Keratinocyte (primary cell): ENCODE measurements around the gene MFN2. TPM values are rescaled to one million over a fixed set of nuclear protein-coding genes. Genes with fewer than 3 reads are reported as not detected.

Experiments used
- DNase-seq: peaks from one replicate; pipeline ENCODE4 v3.0.0-alpha.2; 2011; ENCODE audit warnings: low read depth, missing footprints, low spot score
- FAIRE-seq: peaks from 2 replicates; lab custom pipeline; 2011; peaks lifted over from hg19 to GRCh38; lab: Jason Lieb, UNC
- H2AFZ ChIP-seq: 2 replicates; pipeline ENCODE4 v1.6.0; 2012; ENCODE audit warnings: low read length, control low read depth, inconsistent platforms; ENCODE audit not compliant: control insufficient read depth
- H3K27ac ChIP-seq: 2 replicates; pipeline ENCODE4 v1.5.1; 2011; ENCODE audit warnings: low read length; ENCODE audit not compliant: control insufficient read depth, insufficient read depth
- H3K27me3 ChIP-seq: 3 replicates; pipeline ENCODE4 v1.6.0; 2011; ENCODE audit warnings: low read length; ENCODE audit not compliant: control insufficient read depth, insufficient read depth; ENCODE audit errors: extremely low read depth
- H3K36me3 ChIP-seq, 2 experiments: 2 replicates in 1 of 2; 3 replicates in 1 of 2; pipeline ENCODE4 v1.5.1; 2011; ENCODE audit warnings: low read length in 2 of 2, mild to moderate bottlenecking in 1 of 2; ENCODE audit not compliant: control insufficient read depth in 2 of 2, insufficient read depth in 2 of 2; ENCODE audit errors: extremely low read depth in 1 of 2
- H3K4me1 ChIP-seq: 3 replicates; pipeline ENCODE4 v1.5.1; 2011; ENCODE audit warnings: low read length; ENCODE audit not compliant: control insufficient read depth, insufficient read depth; ENCODE audit errors: extremely low read depth
- H3K4me2 ChIP-seq: 3 replicates; pipeline ENCODE4 v1.6.0; 2011; ENCODE audit warnings: low read depth, low read length; ENCODE audit not compliant: control insufficient read depth, insufficient read depth; ENCODE audit errors: extremely low read depth
- H3K4me3 ChIP-seq, 3 experiments: fragments of 200-600 bp in 1 of 3; sonication (generic) in 1 of 3; 2 replicates in 2 of 3; 3 replicates in 1 of 3; pipeline ENCODE4 v1.5.1; 2011 to 2016; ENCODE audit warnings: low read length in 3 of 3, mild to moderate bottlenecking in 3 of 3, control low read depth in 2 of 3, inconsistent platforms in 1 of 3, low read depth in 1 of 3, mixed read lengths in 1 of 3, mixed run types in 1 of 3, moderate library complexity in 1 of 3; ENCODE audit not compliant: control insufficient read depth in 2 of 3, insufficient read depth in 2 of 3; ENCODE audit errors: extremely low read depth in 1 of 3
- H3K79me2 ChIP-seq: 2 replicates; pipeline ENCODE4 v1.6.0; 2012; ENCODE audit warnings: low read length; ENCODE audit not compliant: control insufficient read depth, insufficient read depth
- H3K9ac ChIP-seq: 3 replicates; pipeline ENCODE4 v1.6.0; 2011; ENCODE audit warnings: low read length; ENCODE audit not compliant: control insufficient read depth, insufficient read depth; ENCODE audit errors: extremely low read depth
- H3K9me1 ChIP-seq: 3 replicates; pipeline ENCODE4 v1.6.0; 2011; ENCODE audit warnings: low read length; ENCODE audit not compliant: control insufficient read depth, insufficient read depth; ENCODE audit errors: extremely low read depth
- H3K9me3 ChIP-seq: 2 replicates; pipeline ENCODE4 v1.5.1; 2012; ENCODE audit warnings: low read depth, low read length; ENCODE audit not compliant: control insufficient read depth
- H4K20me1 ChIP-seq: 3 replicates; pipeline ENCODE4 v1.6.0; 2011; ENCODE audit warnings: low read length; ENCODE audit not compliant: control insufficient read depth, insufficient read depth; ENCODE audit errors: extremely low read depth
- EZH2 ChIP-seq: IDR thresholded peaks from one replicate; pipeline ENCODE4 v1.6.1; 2012; ENCODE audit warnings: inconsistent platforms, mild to moderate bottlenecking, low read length, moderate library complexity
- dilution Hi-C: fragments of 300-500 bp; cut with MboI; formaldehyde crosslinking; loops from one replicate; pipeline ENCODE4 v1.7.0; 2020; ENCODE audit warnings: low sequenced_read_pairs; ENCODE audit not compliant: extremely low pct_ligation_motif_present
- polyA plus RNA-seq, 5 experiments: library from polyadenylated mRNA; depleted of rRNA in 3 of 5; stranded (reverse) in 3 of 5; stranded (forward) in 1 of 5; unstranded in 1 of 5; fragments of >200 nt; gene quantifications; 1 replicate in 1 of 5; 2 replicates in 3 of 5; 3 replicates in 1 of 5; pipeline versions ENCODE4 v1.2.1 to v1.2.3, GENCODE V29; 2011 to 2012; ENCODE audit warnings: missing spikeins in 2 of 5, low read depth in 1 of 5, low replicate concordance in 1 of 5
- TF ChIP-seq, protein P1 (sequence below), 3 experiments: IDR thresholded peaks in 1 of 3; conservative IDR thresholded peaks in 1 of 3; optimal IDR thresholded peaks in 1 of 3; 2 replicates in 2 of 3; 3 replicates in 1 of 3; pipeline versions ENCODE3 to v1.5.1; 2011; ENCODE audit warnings: low read length in 3 of 3, mild to moderate bottlenecking in 3 of 3, moderate library complexity in 2 of 3, control low read depth in 1 of 3, inconsistent platforms in 1 of 3; ENCODE audit not compliant: insufficient read depth in 2 of 3; ENCODE audit errors: extremely low read depth in 1 of 3

MFN2 gene
- polyA plus RNA-seq, 1 donor (not counting 4 experiments of a cell fraction or from before 2014, with no cell fraction given) = 102 TPM

DNA sequence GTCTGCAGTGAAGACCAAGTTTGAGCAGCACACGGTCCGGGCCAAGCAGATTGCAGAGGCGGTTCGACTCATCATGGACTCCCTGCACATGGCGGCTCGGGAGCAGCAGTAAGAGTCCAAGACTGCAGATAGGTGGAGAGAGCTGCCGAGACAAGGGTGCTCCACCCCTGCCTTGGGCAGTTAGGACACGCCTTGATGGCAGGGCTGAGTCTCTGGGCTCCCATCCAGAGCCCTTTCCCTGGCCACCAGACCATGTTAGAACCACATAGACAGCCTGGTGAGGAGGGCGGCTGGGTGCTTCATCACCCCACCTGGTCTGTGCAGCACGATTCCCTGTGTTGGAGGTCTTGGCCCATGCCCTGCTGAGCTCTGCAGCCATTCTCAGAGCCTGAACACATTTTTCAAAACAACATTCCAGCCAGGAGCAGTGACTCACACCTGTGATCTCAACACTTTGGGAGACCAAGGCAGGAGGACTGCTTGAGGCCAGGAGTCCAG is 21.8 kb downstream of the MFN2 start:
- Histone ChIP-seq H3K9me1 (no peaks in the 10 kb centered on the region), H3K4me3 (no peak overlapping the region), H3K9ac (no peak overlapping the region), H3K9me3 (no peaks in the 10 kb centered on the region), H2AFZ (no peak overlapping the region), H3K27me3 (no peaks in the 10 kb centered on the region), H3K79me2 (no peaks in the 10 kb centered on the region), H4K20me1 (peaks cover 7% of the 10 kb centered on the region), H3K4me2 (no peak overlapping the region), H3K27ac (peak overlapping the region; percentile 51), H3K36me3 (peaks cover 55 to 70% of the 10 kb centered on the region in 2 experiments), H3K4me1 (peaks cover 10% of the 10 kb centered on the region)
- no peak for TF ChIP-seq EZH2
- TF ChIP-seq, protein P1, sequence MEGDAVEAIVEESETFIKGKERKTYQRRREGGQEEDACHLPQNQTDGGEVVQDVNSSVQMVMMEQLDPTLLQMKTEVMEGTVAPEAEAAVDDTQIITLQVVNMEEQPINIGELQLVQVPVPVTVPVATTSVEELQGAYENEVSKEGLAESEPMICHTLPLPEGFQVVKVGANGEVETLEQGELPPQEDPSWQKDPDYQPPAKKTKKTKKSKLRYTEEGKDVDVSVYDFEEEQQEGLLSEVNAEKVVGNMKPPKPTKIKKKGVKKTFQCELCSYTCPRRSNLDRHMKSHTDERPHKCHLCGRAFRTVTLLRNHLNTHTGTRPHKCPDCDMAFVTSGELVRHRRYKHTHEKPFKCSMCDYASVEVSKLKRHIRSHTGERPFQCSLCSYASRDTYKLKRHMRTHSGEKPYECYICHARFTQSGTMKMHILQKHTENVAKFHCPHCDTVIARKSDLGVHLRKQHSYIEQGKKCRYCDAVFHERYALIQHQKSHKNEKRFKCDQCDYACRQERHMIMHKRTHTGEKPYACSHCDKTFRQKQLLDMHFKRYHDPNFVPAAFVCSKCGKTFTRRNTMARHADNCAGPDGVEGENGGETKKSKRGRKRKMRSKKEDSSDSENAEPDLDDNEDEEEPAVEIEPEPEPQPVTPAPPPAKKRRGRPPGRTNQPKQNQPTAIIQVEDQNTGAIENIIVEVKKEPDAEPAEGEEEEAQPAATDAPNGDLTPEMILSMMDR (optimal IDR thresholded peaks at IDR 0.05 in 1 of 3, IDR thresholded peaks at IDR 0.05 in 1 of 3, conservative IDR thresholded peaks at IDR 0.05 in 1 of 3; ENCODE audit: extremely low read depth in 1 of 3, insufficient read depth in 2 of 3, low read length in 3 of 3) = no peak
- FAIRE-seq (no peak), DNase-seq (no peak)
- dilution Hi-C loops = no loop called here

DNA sequence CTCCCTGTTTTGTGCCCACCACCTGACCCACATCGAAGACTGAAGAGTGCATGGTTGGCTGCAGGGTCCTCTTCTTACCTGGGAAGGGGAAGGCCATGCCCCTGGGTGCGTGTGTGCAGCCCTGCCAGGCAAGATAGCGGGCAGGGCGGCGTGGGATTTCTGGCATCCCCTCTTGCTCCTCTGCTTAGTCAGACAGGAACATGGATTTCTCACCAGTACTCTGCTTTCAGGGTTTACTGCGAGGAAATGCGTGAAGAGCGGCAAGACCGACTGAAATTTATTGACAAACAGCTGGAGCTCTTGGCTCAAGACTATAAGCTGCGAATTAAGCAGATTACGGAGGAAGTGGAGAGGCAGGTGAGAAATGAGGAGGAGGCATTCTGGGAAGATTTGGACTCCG is 23.5 kb downstream of the MFN2 start:
- dilution Hi-C loops = no loop called here
- no peaks in the 10 kb centered on the region for H3K79me2 ChIP-seq
- no peak overlapping the region for H3K27ac ChIP-seq
- no peaks in the 10 kb centered on the region for H3K9me3 ChIP-seq
- DNase-seq = no peak
- H3K4me1 ChIP-seq = peaks cover 10% of the 10 kb centered on the region
- no peak overlapping the region for H3K4me3 ChIP-seq
- FAIRE-seq = no peak
- no peaks in the 10 kb centered on the region for H3K27me3 ChIP-seq
- no peak overlapping the region for H2AFZ ChIP-seq
- H3K9me1 ChIP-seq = no peaks in the 10 kb centered on the region
- no peak overlapping the region for H3K4me2 ChIP-seq
- no peak for TF ChIP-seq EZH2
- TF ChIP-seq, protein P1 (optimal IDR thresholded peaks at IDR 0.05 in 1 of 3, IDR thresholded peaks at IDR 0.05 in 1 of 3, conservative IDR thresholded peaks at IDR 0.05 in 1 of 3; ENCODE audit: extremely low read depth in 1 of 3, insufficient read depth in 2 of 3, low read length in 3 of 3) = no peak
- peaks cover 53 to 72% of the 10 kb centered on the region in 2 experiments for H3K36me3 ChIP-seq
- no peak overlapping the region for H3K9ac ChIP-seq
- peaks cover 5% of the 10 kb centered on the region for H4K20me1 ChIP-seq
